Activated CD4-positive, alpha-beta T cell treated with anti-CD3 and anti-CD28 coated beads, Interleukin-2, amount 10 ng/mL, durations not matched to agents 7 days and 5 days (primary cell): ENCODE measurements around the gene SLC37A3. TPM values are rescaled to one million over a fixed set of nuclear protein-coding genes. Genes with fewer than 3 reads are reported as not detected.
"Not testable (repeated sequence)": the region's sequence is repeated elsewhere in the genome, so short reads cannot be mapped to it uniquely, and the experiment has no call there.

Experiments used
- CTCF ChIA-PET: fragments of 350-600 bp; sonication (Branson Sonifier 250); formaldehyde crosslinking; loops from one replicate; lab custom pipeline; 2021; ENCODE audit warnings: antibody characterized with exemption; lab: Charles Lee
- POLR2A ChIA-PET: fragments of 350-600 bp; sonication (Branson Sonifier 250); formaldehyde crosslinking; loops from one replicate; lab custom pipeline; 2021; ENCODE audit warnings: antibody characterized with exemption; lab: Charles Lee
- DNase-seq: peaks from one replicate; pipeline ENCODE4 v3.0.0-alpha.2; 2020
- H3K27ac Mint-ChIP-seq: one replicate; pipeline ENCODE4 v1.8.0; 2021; ENCODE audit warnings: mild to moderate bottlenecking, moderate library complexity, mixed read lengths
- H3K27me3 Mint-ChIP-seq: one replicate; pipeline ENCODE4 v1.8.0; 2021; ENCODE audit warnings: mixed read lengths
- H3K36me3 Mint-ChIP-seq: one replicate; pipeline ENCODE4 v1.8.0; 2021; ENCODE audit warnings: low read depth, mixed read lengths
- H3K4me1 Mint-ChIP-seq: one replicate; pipeline ENCODE4 v1.8.0; 2021; ENCODE audit warnings: mixed read lengths
- H3K4me3 Mint-ChIP-seq: one replicate; pipeline ENCODE4 v1.8.0; 2021; ENCODE audit warnings: mild to moderate bottlenecking, moderate library complexity, mixed read lengths
- H3K9me3 Mint-ChIP-seq: one replicate; pipeline ENCODE4 v1.8.0; 2021; ENCODE audit warnings: mixed read lengths
- total RNA-seq, 2 experiments: library from RNA; stranded (reverse); gene quantifications; one replicate each; pipeline ENCODE4 v1.2.3, GENCODE V29; 2021

Gene SLC37A3
- total RNA-seq, 2 experiments from 2014 or later, result 24.9 to 28.5 TPM

GRCh38 chr7:140315498-140316164, 82.7 kb downstream of the SLC37A3 start:
- Mint-ChIP-seq H3K36me3 (peaks cover 19% of the 10 kb centered on the region), H3K9me3 (peaks cover 15% of the 10 kb centered on the region), H3K27ac (no peak overlapping the region), H3K27me3 (no peaks in the 10 kb centered on the region), H3K4me1 (peaks cover 27% of the 10 kb centered on the region), H3K4me3 (no peak overlapping the region)
- POLR2A ChIA-PET, result no interaction called here
- DNase-seq, result no peak
- CTCF ChIA-PET, result interaction anchor here (0.7 to 1.6 kb wide), 3 partner anchors 10 to 106 kb away, joined by 3 to 5 read pairs (median 5); no protein-coding TSS in a partner anchor

- Mint-ChIP-seq H3K9me3 (peaks cover 15% of the 10 kb centered on the region), H3K36me3 (peaks cover 19% of the 10 kb centered on the region), H3K27me3 (no peaks in the 10 kb centered on the region), H3K4me1 (peaks cover 25% of the 10 kb centered on the region), H3K4me3 (no peak overlapping the region), H3K27ac (no peak overlapping the region)
- DNase-seq, result no peak
- ChIA-PET CTCF (interaction anchor here (1.6 kb wide), 1 partner anchor 10 kb away, joined by 5 read pairs; no protein-coding TSS in a partner anchor), POLR2A (no interaction called here)
Observed at GRCh38 chr7:140314573-140315480, 83.5 kb downstream of the SLC37A3 start.

- Mint-ChIP-seq H3K9me3 (peaks cover 15% of the 10 kb centered on the region), H3K27ac (no peak overlapping the region), H3K4me3 (no peak overlapping the region), H3K36me3 (peaks cover 16% of the 10 kb centered on the region), H3K27me3 (peaks cover 2% of the 10 kb centered on the region), H3K4me1 (peaks cover 25% of the 10 kb centered on the region)
- no peak for DNase-seq
- CTCF ChIA-PET, result interaction anchor here (0.6 to 0.7 kb wide), 2 partner anchors 163 to 310 kb away, joined by 3 read pairs; no protein-coding TSS in a partner anchor
- POLR2A ChIA-PET, result no interaction called here
Observed at GRCh38 chr7:140312141-140312846, 86.0 kb downstream of the SLC37A3 start.

DNA sequence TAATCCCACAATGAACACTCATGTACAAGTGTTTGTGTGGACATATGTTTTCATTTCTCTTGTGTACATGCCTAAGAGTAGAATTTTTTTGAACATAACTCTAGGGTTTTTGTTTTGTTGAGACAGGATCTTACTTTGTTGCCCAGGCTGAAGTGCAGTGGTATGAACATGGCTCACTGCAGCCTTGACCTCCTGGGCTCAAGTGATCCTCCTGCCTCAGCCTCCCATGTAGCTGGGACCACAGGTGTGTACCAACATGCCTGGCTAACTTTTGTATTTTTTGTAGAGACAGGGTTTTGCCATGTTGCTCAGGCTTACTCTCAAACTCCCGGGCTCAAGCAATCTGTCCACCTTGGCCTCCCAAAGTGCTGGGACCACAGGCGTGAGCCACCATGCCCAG, 87.2 kb downstream of the SLC37A3 start:
- DNase-seq, H3K27ac Mint-ChIP-seq, H3K4me3 Mint-ChIP-seq, POLR2A ChIA-PET, H3K27me3 Mint-ChIP-seq: not testable (repeated sequence)
- CTCF ChIA-PET, result interaction anchor here (0.6 kb wide), 1 partner anchor 26 kb away, joined by 3 read pairs; no protein-coding TSS in a partner anchor
- peaks cover 15% of the 10 kb centered on the region for H3K9me3 Mint-ChIP-seq
- peaks cover 17% of the 10 kb centered on the region for H3K4me1 Mint-ChIP-seq
- H3K36me3 Mint-ChIP-seq, result peaks cover 16% of the 10 kb centered on the region

DNA sequence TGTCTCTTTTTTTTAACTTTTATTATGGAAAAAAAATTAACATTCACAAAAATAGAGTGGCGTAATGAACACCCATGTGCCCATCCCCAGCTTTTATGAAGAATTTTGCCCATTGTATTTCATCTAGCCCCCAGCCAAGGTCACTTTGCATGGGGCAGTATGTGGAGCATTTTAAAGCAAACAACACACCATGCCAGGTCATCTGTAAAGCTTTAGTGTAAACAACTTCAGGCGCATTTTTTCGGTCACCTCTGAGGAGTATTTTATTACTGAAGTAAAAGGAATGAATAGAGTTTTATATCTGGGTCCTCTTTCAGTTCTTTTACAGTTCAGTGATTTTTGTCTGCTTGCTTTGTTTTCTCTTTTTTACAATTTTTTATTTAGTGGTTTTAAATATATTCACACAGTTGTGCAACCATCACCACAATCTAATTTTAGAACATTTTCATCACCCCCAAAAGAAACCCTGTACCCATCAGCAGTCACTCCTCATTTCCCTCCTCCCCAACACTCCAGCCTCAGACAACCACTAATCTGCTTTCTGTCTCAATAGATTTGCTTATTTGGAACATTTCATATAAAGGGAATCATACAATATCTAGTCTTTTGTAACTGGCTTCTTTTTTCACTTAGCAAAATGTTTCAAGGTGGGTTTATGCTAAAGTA, 87.9 kb downstream of the SLC37A3 start:
- H3K4me1 Mint-ChIP-seq, result peaks cover 11% of the 10 kb centered on the region
- no peak for DNase-seq

GRCh38 chr7:140308060-140308459, 90.3 kb downstream of the SLC37A3 start:
- H3K36me3 Mint-ChIP-seq, result peaks cover 15% of the 10 kb centered on the region
- ChIA-PET POLR2A (no interaction called here), CTCF (interaction anchor here (0.6 to 1.9 kb wide), 7 partner anchors 9 to 392 kb away, joined by 3 to 10 read pairs (median 4); no protein-coding TSS in a partner anchor)
- DNase-seq, result no peak
- peaks cover 2% of the 10 kb centered on the region for H3K27me3 Mint-ChIP-seq
- no peak overlapping the region for H3K4me3 Mint-ChIP-seq
- no peak overlapping the region for H3K27ac Mint-ChIP-seq
- peaks cover 19% of the 10 kb centered on the region for H3K4me1 Mint-ChIP-seq
- peaks cover 14% of the 10 kb centered on the region for H3K9me3 Mint-ChIP-seq

More for the DNA sequence above, 87.9 kb downstream of the SLC37A3 start:
- peaks cover 15% of the 10 kb centered on the region for H3K9me3 Mint-ChIP-seq
- H3K27me3 Mint-ChIP-seq, result peaks cover 2% of the 10 kb centered on the region
- ChIA-PET CTCF (interaction anchor here (0.6 kb wide), 1 partner anchor 26 kb away, joined by 3 read pairs; no protein-coding TSS in a partner anchor), POLR2A (no interaction called here)
- H3K4me3 Mint-ChIP-seq, result no peak overlapping the region
- H3K27ac Mint-ChIP-seq, result no peak overlapping the region
- peaks cover 16% of the 10 kb centered on the region for H3K36me3 Mint-ChIP-seq

DNA sequence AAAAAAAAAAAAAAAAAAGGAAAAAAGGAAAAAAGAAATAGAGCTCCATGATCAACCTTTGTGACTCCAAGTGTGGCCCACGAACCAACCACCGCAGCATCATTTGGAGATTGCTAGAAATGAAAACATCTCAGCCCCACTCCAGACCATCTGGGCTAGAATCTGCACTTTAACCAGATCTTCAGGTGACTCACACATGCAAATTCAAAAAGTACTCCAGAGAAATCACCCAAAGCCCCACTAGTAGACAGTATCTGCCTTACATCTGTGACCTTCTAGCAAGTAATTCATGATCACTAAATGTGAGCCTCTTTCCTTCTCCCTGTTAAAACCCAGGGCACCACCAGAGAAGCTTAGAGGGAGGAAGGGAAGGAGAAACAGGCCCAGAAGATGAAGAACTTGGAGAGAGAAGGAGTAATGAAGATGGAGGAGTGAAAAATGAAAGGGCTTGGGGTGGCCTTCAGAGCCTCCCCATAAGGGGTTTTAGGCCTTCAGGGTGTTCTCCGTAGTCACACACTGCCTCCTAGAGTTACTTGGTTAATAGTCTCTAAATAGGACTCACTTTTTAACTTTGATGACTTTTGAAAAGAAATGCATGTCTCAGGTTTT, 94.0 kb downstream of the SLC37A3 start:
- H3K27ac Mint-ChIP-seq, result peak overlapping the region; percentile 22
- H3K27me3 Mint-ChIP-seq, result peaks cover under 1% of the 10 kb centered on the region
- no peak overlapping the region for H3K4me3 Mint-ChIP-seq
- ChIA-PET CTCF (interaction anchor here (0.5 to 2.5 kb wide), 14 partner anchors 8 to 316 kb away, joined by 3 to 6 read pairs (median 4); no protein-coding TSS in a partner anchor), POLR2A (no interaction called here)
- H3K36me3 Mint-ChIP-seq, result no peaks in the 10 kb centered on the region
- no peaks in the 10 kb centered on the region for H3K9me3 Mint-ChIP-seq
- peaks cover 9% of the 10 kb centered on the region for H3K4me1 Mint-ChIP-seq
- DNase-seq, result peak; percentile 66

GRCh38 chr7:140300243-140301136, 97.8 kb downstream of the SLC37A3 start:
- Mint-ChIP-seq H3K27ac (no peak overlapping the region), H3K9me3 (no peaks in the 10 kb centered on the region), H3K4me1 (peaks cover 14% of the 10 kb centered on the region), H3K36me3 (no peaks in the 10 kb centered on the region), H3K27me3 (no peaks in the 10 kb centered on the region), H3K4me3 (no peak overlapping the region)
- POLR2A ChIA-PET, result no interaction called here
- CTCF ChIA-PET, result interaction anchor here (1.5 kb wide), 1 partner anchor 8 kb away, joined by 3 read pairs; no protein-coding TSS in a partner anchor
- no peak for DNase-seq

DNA sequence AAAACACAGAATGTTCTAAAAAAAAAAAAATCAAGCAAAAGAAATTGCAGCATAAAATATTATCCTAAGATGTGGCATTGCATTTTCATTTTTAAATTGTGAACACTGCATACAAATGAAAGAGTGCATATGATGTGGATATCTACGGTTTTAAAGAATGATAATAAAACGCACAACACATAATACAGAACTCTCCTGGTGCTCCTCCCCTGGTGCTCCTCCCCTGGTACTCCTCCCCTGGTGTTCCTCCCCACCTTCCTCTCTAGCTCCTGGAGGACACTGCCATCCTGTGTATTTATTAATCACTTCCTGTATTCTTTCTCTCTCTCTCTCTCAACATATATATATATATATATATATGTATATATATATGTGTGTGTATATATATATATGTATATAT, 100.1 kb downstream of the SLC37A3 start:
- ChIA-PET CTCF (no interaction called here), POLR2A (no interaction called here)
- H3K27ac Mint-ChIP-seq, result no peak overlapping the region
- H3K9me3 Mint-ChIP-seq, result no peaks in the 10 kb centered on the region
- no peaks in the 10 kb centered on the region for H3K27me3 Mint-ChIP-seq
- peaks cover 5% of the 10 kb centered on the region for H3K4me1 Mint-ChIP-seq
- H3K4me3 Mint-ChIP-seq, result no peak overlapping the region
- no peaks in the 10 kb centered on the region for H3K36me3 Mint-ChIP-seq
- no peak for DNase-seq

DNA sequence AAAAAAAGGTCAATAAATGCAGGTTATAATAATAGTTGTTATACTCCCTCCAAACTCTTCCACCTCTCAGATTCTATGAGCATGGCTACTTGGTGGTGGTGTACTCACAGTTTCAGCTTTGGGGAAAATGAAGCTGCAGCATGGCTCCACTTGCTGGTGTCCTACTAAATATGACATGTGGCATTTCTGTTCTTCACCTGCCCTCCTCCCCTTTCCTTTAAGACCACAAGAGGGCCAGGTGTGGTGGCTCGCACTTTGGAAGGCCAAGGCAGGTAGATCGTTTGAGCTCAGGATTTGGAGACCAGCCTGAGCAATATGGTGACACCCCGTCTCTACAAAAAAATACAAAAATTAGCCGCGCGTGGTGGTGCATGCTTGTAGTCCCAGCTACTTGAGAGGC, 101.1 kb downstream of the SLC37A3 start:
- no peaks in the 10 kb centered on the region for H3K9me3 Mint-ChIP-seq
- POLR2A ChIA-PET, result no interaction called here
- H3K27me3 Mint-ChIP-seq, result no peaks in the 10 kb centered on the region
- H3K4me3 Mint-ChIP-seq, result no peak overlapping the region
- peaks cover 5% of the 10 kb centered on the region for H3K4me1 Mint-ChIP-seq
- no peak overlapping the region for H3K27ac Mint-ChIP-seq
- DNase-seq, result no peak
- CTCF ChIA-PET, result interaction anchor here (0.6 to 1.4 kb wide), 3 partner anchors 8 to 47 kb away, joined by 3 read pairs; no protein-coding TSS in a partner anchor
- H3K36me3 Mint-ChIP-seq, result no peaks in the 10 kb centered on the region
